ENCODE data around the gene ADAMTS20. TPM values are rescaled to one million over a fixed set of nuclear protein-coding genes. Genes with fewer than 3 reads are reported as not detected.

The ADAMTS20 gene
- total and polyA plus RNA-seq, 8 donors: not detected

GRCh38 chr12:43402436-43402835, 149.6 kb downstream of the ADAMTS20 start:
- DNase-seq (no peak), FAIRE-seq (no peak), ATAC-seq (no peak)
- Histone ChIP-seq H3K9me3 (no peaks in the 10 kb centered on the region), H3K36me3 (no peaks in the 10 kb centered on the region), H3K4me3 (no peak overlapping the region), H3K27ac (no peak overlapping the region), H3K27me3 (no peaks in the 10 kb centered on the region), H3K4me1 (peaks cover 0 to 15% (median 3%) of the 10 kb centered on the region in 3 donors)
- TF ChIP-seq, protein P1, sequence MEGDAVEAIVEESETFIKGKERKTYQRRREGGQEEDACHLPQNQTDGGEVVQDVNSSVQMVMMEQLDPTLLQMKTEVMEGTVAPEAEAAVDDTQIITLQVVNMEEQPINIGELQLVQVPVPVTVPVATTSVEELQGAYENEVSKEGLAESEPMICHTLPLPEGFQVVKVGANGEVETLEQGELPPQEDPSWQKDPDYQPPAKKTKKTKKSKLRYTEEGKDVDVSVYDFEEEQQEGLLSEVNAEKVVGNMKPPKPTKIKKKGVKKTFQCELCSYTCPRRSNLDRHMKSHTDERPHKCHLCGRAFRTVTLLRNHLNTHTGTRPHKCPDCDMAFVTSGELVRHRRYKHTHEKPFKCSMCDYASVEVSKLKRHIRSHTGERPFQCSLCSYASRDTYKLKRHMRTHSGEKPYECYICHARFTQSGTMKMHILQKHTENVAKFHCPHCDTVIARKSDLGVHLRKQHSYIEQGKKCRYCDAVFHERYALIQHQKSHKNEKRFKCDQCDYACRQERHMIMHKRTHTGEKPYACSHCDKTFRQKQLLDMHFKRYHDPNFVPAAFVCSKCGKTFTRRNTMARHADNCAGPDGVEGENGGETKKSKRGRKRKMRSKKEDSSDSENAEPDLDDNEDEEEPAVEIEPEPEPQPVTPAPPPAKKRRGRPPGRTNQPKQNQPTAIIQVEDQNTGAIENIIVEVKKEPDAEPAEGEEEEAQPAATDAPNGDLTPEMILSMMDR (IDR thresholded peaks at IDR 0.05): no peak
- intact Hi-C loops (cut with DNase I): no loop called here

DNA sequence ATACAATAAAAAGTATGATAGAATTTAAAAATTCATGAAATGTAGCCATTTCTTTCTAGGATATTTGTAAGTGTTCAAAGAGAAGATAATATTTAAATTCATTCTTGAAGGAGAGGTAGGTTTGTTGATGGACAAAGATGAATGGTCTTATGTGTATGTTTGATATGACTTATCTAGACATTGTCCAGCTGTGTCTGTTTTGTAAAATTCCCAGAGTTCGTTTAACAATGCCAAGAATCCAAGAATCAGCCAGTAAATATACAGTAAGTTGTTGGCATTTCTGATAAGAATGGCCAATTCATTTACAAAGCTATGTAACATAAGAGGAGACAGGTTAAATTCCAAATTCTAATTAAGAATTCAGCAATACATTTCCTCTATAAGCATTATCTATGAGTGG, 150.9 kb downstream of the ADAMTS20 start:
- TF ChIP-seq, protein P1 (IDR thresholded peaks at IDR 0.05): no peak
- Histone ChIP-seq H3K27me3 (no peaks in the 10 kb centered on the region), H3K4me3 (no peak overlapping the region), H3K9me3 (no peaks in the 10 kb centered on the region), H3K27ac (no peak overlapping the region), H3K4me1 (peaks cover 0 to 15% (median 3%) of the 10 kb centered on the region in 3 donors), H3K36me3 (no peaks in the 10 kb centered on the region)
- DNase-seq: no peak
- no peak for FAIRE-seq
- intact Hi-C loops (cut with DNase I): no loop called here
- WGBS, 2 donors: 7 to 11% methylated on average over 1 of the region's 1 CpG
- peak; percentile 48 to 85 (median 68) for ATAC-seq

- TF ChIP-seq, protein P1 (IDR thresholded peaks at IDR 0.05): no peak
- H3K4me1 ChIP-seq: peaks cover 0 to 4% (median 0%) of the 10 kb centered on the region in 3 donors
- no peaks in the 10 kb centered on the region for H3K27me3 ChIP-seq
- DNase-seq (no peak), ATAC-seq (no peak), FAIRE-seq (no peak)
- WGBS, 2 donors: 74 to 83% methylated on average over 5 of the region's 5 CpGs
- intact Hi-C loops (cut with DNase I): no loop called here
- H3K27ac ChIP-seq: no peak overlapping the region
- H3K36me3 ChIP-seq: no peaks in the 10 kb centered on the region
- no peak overlapping the region for H3K4me3 ChIP-seq
- H3K9me3 ChIP-seq: no peaks in the 10 kb centered on the region
Observed at GRCh38 chr12:43396671-43397070, 155.3 kb downstream of the ADAMTS20 start.

DNA sequence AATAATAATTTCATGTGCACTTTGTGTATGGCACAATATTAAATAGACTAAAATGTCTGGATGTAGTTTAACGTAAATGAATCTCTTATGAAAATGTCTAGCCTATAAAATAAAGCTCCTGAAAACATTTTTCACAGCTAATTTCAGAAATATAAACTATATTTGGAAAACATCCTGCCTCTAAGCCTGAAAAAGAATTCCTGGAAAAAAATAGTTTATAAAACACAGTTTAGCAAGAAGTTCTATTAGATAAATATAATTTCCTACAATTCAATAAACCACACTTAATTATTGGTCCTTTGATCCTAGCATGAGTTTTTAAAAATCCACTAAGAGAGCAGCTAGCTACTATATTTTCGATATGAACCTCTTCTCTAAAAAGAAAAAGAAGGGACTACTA, 159.9 kb downstream of the ADAMTS20 start:
- no peaks in the 10 kb centered on the region for H3K36me3 ChIP-seq
- H3K27ac ChIP-seq: no peak overlapping the region
- no peak for ATAC-seq
- no peak overlapping the region for H3K4me3 ChIP-seq
- no peaks in the 10 kb centered on the region for H3K27me3 ChIP-seq
- intact Hi-C loops (cut with DNase I): no loop called here
- FAIRE-seq: no peak
- no peaks in the 10 kb centered on the region for H3K4me1 ChIP-seq
- no peak for DNase-seq
- 79 to 89% methylated on average over 2 of the region's 2 CpGs for WGBS, 2 donors
- TF ChIP-seq, protein P1 (IDR thresholded peaks at IDR 0.05): no peak
- H3K9me3 ChIP-seq: no peaks in the 10 kb centered on the region

GRCh38 chr12:43381879-43382278, 170.1 kb downstream of the ADAMTS20 start:
- intact Hi-C loops (cut with DNase I): no loop called here
- FAIRE-seq: no peak

More at GRCh38 chr12:43381879-43382278, 170.1 kb downstream of the ADAMTS20 start:
- H3K9me3 ChIP-seq: no peaks in the 10 kb centered on the region
- ATAC-seq (no peak), DNase-seq (no peak)
- WGBS, 2 donors: 38 to 46% methylated on average over 1 of the region's 1 CpG
- no peaks in the 10 kb centered on the region for H3K36me3 ChIP-seq
- no peak overlapping the region for H3K4me3 ChIP-seq
- no peaks in the 10 kb centered on the region for H3K27me3 ChIP-seq
- TF ChIP-seq, protein P1 (IDR thresholded peaks at IDR 0.05): no peak
- H3K27ac ChIP-seq: no peak overlapping the region
- no peaks in the 10 kb centered on the region for H3K4me1 ChIP-seq

Data from pancreas (tissue), 10 donors.